ENCODE data around the gene LGR4.

DNA sequence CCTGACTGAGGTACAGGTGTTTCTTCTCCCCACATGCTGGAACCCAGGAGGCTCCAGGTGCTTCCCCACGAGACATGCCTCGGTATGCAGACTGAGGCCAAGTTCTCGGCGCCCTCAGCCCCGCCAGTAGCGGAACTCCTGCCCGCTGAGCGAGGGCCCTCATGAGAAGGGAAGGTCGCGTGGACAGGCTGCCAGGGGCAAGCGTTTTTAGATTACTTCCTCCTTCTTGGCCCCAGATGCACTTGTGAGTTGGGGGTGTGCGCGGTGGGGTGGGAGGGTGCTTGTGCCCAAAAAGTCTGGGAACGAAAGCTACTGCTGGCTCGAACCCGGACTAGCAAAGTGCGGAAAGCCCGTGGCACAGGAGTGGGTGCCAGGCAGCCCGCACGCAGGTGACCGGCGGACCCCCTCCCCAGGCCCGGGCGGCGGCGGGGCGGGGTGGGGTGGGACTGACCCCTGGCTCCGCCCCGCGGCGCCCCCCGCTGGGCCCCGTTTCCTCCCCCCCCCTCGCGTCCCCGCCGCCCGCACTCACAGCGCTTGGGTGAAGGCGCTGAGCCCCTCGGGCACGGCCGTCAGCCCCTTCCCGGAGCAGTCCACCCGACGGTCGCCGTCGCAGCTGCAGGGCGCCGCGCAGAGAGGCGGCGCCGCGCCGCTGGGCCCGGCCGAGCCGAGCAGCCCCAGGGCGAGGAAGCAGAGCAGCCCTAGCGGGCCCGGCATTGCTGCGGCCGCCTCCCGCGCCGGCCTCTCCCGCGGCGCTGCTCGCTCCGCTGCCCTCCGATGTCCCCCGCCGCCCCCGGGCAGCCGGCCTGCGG is 797 bp downstream of the LGR4 start:
- TF ChIP-seq POLR2A (IDR thresholded peaks at IDR 0.05) (no peak), POLR2AphosphoS5 (IDR thresholded peaks at IDR 0.05) (peak in 2 of 3 donors; percentile 36 to 42)
- TF ChIP-seq, protein P1, sequence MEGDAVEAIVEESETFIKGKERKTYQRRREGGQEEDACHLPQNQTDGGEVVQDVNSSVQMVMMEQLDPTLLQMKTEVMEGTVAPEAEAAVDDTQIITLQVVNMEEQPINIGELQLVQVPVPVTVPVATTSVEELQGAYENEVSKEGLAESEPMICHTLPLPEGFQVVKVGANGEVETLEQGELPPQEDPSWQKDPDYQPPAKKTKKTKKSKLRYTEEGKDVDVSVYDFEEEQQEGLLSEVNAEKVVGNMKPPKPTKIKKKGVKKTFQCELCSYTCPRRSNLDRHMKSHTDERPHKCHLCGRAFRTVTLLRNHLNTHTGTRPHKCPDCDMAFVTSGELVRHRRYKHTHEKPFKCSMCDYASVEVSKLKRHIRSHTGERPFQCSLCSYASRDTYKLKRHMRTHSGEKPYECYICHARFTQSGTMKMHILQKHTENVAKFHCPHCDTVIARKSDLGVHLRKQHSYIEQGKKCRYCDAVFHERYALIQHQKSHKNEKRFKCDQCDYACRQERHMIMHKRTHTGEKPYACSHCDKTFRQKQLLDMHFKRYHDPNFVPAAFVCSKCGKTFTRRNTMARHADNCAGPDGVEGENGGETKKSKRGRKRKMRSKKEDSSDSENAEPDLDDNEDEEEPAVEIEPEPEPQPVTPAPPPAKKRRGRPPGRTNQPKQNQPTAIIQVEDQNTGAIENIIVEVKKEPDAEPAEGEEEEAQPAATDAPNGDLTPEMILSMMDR (IDR thresholded peaks at IDR 0.05 in 8 of 11, conservative IDR thresholded peaks at IDR 0.05 in 3 of 11) = no peak
